WTC11 (cell line): ENCODE results near the gene TNIP1. TPM values are rescaled to one million over a fixed set of nuclear protein-coding genes. Genes with fewer than 3 reads are reported as not detected.

Experiments
- ATAC-seq: fragments of 200-7000 bp; cut with Tn5 transposase; 2 replicates; pipeline ENCODE4 v1.10.0; 2021; ENCODE audit warnings: mild to moderate bottlenecking, moderate library complexity
- CTCF ChIA-PET: fragments of 300-600 bp; sonication (Branson Sonifier 250); formaldehyde crosslinking; loops from one replicate; lab custom pipeline; 2021; ENCODE audit warnings: antibody characterized with exemption; lab: Charles Lee
- POLR2A ChIA-PET: fragments of 350-600 bp; sonication (Branson Sonifier 250); formaldehyde crosslinking; loops from one replicate; lab custom pipeline; 2021; ENCODE audit warnings: antibody characterized with exemption; lab: Charles Lee
- DNase-seq: peaks from one replicate; pipeline ENCODE4 v3.0.0; 2021; ENCODE audit warnings: low spot score
- H3K27ac Mint-ChIP-seq: 2 replicates; pipeline ENCODE4 v1.8.0; 2021; ENCODE audit warnings: mixed read lengths
- H3K27me3 Mint-ChIP-seq: 2 replicates; pipeline ENCODE4 v1.8.0; 2021; ENCODE audit warnings: low read depth, mild to moderate bottlenecking, moderate library complexity, mixed read lengths
- H3K36me3 Mint-ChIP-seq: 2 replicates; pipeline ENCODE4 v1.8.0; 2021; ENCODE audit warnings: mixed read lengths
- H3K4me1 Mint-ChIP-seq: 2 replicates; pipeline ENCODE4 v1.8.0; 2022; ENCODE audit warnings: mixed read lengths
- H3K4me3 Mint-ChIP-seq: 2 replicates; pipeline ENCODE4 v1.8.0; 2021; ENCODE audit warnings: mild to moderate bottlenecking, moderate library complexity, mixed read lengths
- H3K9me3 Mint-ChIP-seq: 2 replicates; pipeline ENCODE4 v1.8.0; 2021; ENCODE audit warnings: mixed read lengths
- ATF1 ChIP-seq: sonication (generic); formaldehyde crosslinking; IDR thresholded peaks from 2 replicates; pipeline ENCODE4 v1.8.1; 2023; ENCODE audit warnings: mild to moderate bottlenecking, moderate library complexity, missing genetic modification reagents
- ELF4 ChIP-seq: sonication (generic); formaldehyde crosslinking; IDR thresholded peaks from 2 replicates; pipeline ENCODE4 v1.8.1; 2022; ENCODE audit warnings: low read depth, mild to moderate bottlenecking, moderate library complexity, missing genetic modification reagents
- EMX1 ChIP-seq: fragments of 250-450 bp; sonication (Bioruptor Pico); IDR thresholded peaks from 2 replicates; pipeline ENCODE4 v1.8.0; 2021; ENCODE audit warnings: mild to moderate bottlenecking
- ESRRA ChIP-seq: sonication (generic); formaldehyde crosslinking; IDR thresholded peaks from 2 replicates; pipeline ENCODE4 v1.8.1; 2022; ENCODE audit warnings: mild to moderate bottlenecking, missing genetic modification reagents, borderline replicate concordance
- FOXK1 ChIP-seq: sonication (generic); formaldehyde crosslinking; IDR thresholded peaks from 2 replicates; pipeline ENCODE4 v1.8.0; 2022; ENCODE audit warnings: mild to moderate bottlenecking, moderate library complexity, missing genetic modification reagents
- FOXP1 ChIP-seq: sonication (generic); formaldehyde crosslinking; IDR thresholded peaks from 2 replicates; pipeline ENCODE4 v1.8.0; 2022; ENCODE audit warnings: missing genetic modification reagents, mild to moderate bottlenecking, moderate library complexity, borderline replicate concordance
- GABPB1 ChIP-seq: sonication (generic); formaldehyde crosslinking; IDR thresholded peaks from 2 replicates; pipeline ENCODE4 v1.8.1; 2023; ENCODE audit warnings: mild to moderate bottlenecking, missing genetic modification reagents
- JUN ChIP-seq: sonication (generic); formaldehyde crosslinking; IDR thresholded peaks from 2 replicates; pipeline ENCODE4 v1.8.0; 2023; ENCODE audit warnings: mild to moderate bottlenecking, missing genetic modification reagents
- NFE2L1 ChIP-seq: sonication (generic); formaldehyde crosslinking; IDR thresholded peaks from 2 replicates; pipeline ENCODE4 v1.8.1; 2023; ENCODE audit warnings: missing genetic modification reagents
- NR3C1 ChIP-seq: sonication (generic); formaldehyde crosslinking; conservative IDR thresholded peaks from 2 replicates; pipeline ENCODE4 v1.8.1; 2023; ENCODE audit warnings: low read depth, mild to moderate bottlenecking, missing genetic modification reagents
- OVOL2 ChIP-seq: fragments of 250-450 bp; sonication (Bioruptor Pico); IDR thresholded peaks from 2 replicates; pipeline ENCODE4 v1.9.0; 2021; ENCODE audit warnings: mild to moderate bottlenecking, borderline replicate concordance
- SMAD4 ChIP-seq: sonication (generic); formaldehyde crosslinking; IDR thresholded peaks from 2 replicates; pipeline ENCODE4 v1.8.0; 2022; ENCODE audit warnings: mild to moderate bottlenecking, missing genetic modification reagents
- SOX15 ChIP-seq: fragments of 250-450 bp; sonication (Bioruptor Pico); IDR thresholded peaks from 2 replicates; pipeline ENCODE4 v1.9.0; 2021; ENCODE audit warnings: mild to moderate bottlenecking
- SP1 ChIP-seq: sonication (generic); formaldehyde crosslinking; conservative IDR thresholded peaks from 2 replicates; pipeline ENCODE4 v1.8.1; 2022; ENCODE audit warnings: missing genetic modification reagents
- TP53 ChIP-seq: sonication (generic); formaldehyde crosslinking; IDR thresholded peaks from 2 replicates; pipeline ENCODE4 v1.8.1; 2023; ENCODE audit warnings: mild to moderate bottlenecking, missing genetic modification reagents
- ZNF232 ChIP-seq: sonication (generic); formaldehyde crosslinking; IDR thresholded peaks from 2 replicates; pipeline ENCODE4 v1.8.0; 2022; ENCODE audit warnings: mild to moderate bottlenecking, missing genetic modification reagents
- ZNF396 ChIP-seq: fragments of 250-450 bp; sonication (Bioruptor Pico); IDR thresholded peaks from 2 replicates; pipeline ENCODE4 v1.8.0; 2021; ENCODE audit warnings: mild to moderate bottlenecking, moderate library complexity, borderline replicate concordance
- ZNF416 ChIP-seq: fragments of 250-450 bp; sonication (Bioruptor Pico); IDR thresholded peaks from 2 replicates; pipeline ENCODE4 v1.9.0; 2021; ENCODE audit warnings: mild to moderate bottlenecking, inconsistent platforms
- ZNF423 ChIP-seq: fragments of 250-450 bp; sonication (Bioruptor Pico); IDR thresholded peaks from 2 replicates; pipeline ENCODE4 v2.1.2; 2022; ENCODE audit warnings: mild to moderate bottlenecking, moderate library complexity
- total RNA-seq: library from RNA; stranded (reverse); gene quantifications from 3 replicates; pipeline ENCODE4 v1.2.3, GENCODE V29; 2021
- TF ChIP-seq, protein P1 (sequence below): fragments of 200-600 bp; IDR thresholded peaks from 2 replicates; pipeline ENCODE4 v1.8.0; 2022; ENCODE audit warnings: antibody characterized with exemption
- TF ChIP-seq, protein P2 (sequence below): fragments of 250-450 bp; sonication (Bioruptor Pico); conservative IDR thresholded peaks from 2 replicates; pipeline ENCODE4 v1.9.0; 2021; ENCODE audit warnings: mild to moderate bottlenecking
- TF ChIP-seq, protein P3 (sequence below): sonication (generic); formaldehyde crosslinking; IDR thresholded peaks from 2 replicates; pipeline ENCODE4 v1.8.0; 2023; ENCODE audit warnings: missing genetic modification reagents
- TF ChIP-seq, protein P4 (sequence below): fragments of 250-450 bp; sonication (Bioruptor Pico); IDR thresholded peaks from 2 replicates; pipeline ENCODE4 v1.9.0; 2021; ENCODE audit warnings: mild to moderate bottlenecking
- TF ChIP-seq, protein P5 (sequence below): sonication (generic); formaldehyde crosslinking; IDR thresholded peaks from 2 replicates; pipeline ENCODE4 v1.8.1; 2022; ENCODE audit warnings: low read depth, missing genetic modification reagents, borderline replicate concordance
- TF ChIP-seq, protein P6 (sequence below): sonication (generic); formaldehyde crosslinking; IDR thresholded peaks from 2 replicates; pipeline ENCODE4 v1.8.1; 2023; ENCODE audit warnings: mild to moderate bottlenecking, missing genetic modification reagents

The TNIP1 gene
- total RNA-seq, 1 experiment from 2014 or later, result 41.1 TPM

DNA sequence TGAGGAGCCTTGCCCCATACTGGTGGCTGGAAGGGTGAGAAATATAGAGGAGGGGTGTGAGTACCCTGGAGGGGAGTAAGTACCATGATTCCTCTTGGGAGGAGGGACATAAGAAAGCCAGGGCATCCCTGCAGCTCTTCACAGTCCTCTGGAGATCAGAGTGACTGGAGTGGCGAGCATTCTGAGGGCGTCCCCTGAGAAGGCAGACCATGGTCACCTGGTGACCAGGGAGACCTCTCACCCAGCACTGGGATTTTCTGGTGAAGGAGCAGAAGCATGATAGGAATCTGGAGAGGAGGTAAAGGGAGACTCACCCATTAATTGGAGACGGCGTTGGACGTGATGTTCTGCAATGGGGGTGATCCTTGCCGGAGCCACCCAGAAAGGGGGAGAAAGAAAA, 88.1 kb downstream of the TNIP1 start:
- no peak for ATAC-seq
- POLR2A ChIA-PET, result no interaction called here

DNA sequence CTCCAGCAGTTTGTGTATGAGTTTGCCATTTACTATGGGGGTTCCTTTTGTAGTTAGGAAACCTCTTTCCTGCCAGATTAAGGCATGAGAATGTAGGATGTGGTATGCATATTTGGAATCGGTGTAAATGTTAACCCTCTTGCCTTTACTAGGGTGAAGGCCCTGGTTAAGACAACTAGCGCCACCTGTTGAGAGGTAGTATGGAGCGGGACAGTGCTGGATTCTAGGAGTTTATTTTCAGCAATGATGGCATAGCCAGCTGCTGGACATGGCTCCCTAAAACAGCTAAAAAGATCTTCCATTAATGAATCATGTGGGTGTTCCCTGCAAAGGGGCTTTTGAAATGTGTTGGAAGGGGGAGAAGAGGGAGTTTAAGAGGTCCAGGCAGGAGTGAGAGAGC, 91.1 kb downstream of the TNIP1 start:
- TF ChIP-seq, protein P1, sequence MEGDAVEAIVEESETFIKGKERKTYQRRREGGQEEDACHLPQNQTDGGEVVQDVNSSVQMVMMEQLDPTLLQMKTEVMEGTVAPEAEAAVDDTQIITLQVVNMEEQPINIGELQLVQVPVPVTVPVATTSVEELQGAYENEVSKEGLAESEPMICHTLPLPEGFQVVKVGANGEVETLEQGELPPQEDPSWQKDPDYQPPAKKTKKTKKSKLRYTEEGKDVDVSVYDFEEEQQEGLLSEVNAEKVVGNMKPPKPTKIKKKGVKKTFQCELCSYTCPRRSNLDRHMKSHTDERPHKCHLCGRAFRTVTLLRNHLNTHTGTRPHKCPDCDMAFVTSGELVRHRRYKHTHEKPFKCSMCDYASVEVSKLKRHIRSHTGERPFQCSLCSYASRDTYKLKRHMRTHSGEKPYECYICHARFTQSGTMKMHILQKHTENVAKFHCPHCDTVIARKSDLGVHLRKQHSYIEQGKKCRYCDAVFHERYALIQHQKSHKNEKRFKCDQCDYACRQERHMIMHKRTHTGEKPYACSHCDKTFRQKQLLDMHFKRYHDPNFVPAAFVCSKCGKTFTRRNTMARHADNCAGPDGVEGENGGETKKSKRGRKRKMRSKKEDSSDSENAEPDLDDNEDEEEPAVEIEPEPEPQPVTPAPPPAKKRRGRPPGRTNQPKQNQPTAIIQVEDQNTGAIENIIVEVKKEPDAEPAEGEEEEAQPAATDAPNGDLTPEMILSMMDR, result peak; percentile 17; the same call in 1 of the 2 replicates
- TF ChIP-seq SMAD4 (CRISPR knock-in tag) (no peak), ZNF416 (no peak)
- Mint-ChIP-seq H3K9me3 (peaks cover 36% of the 10 kb centered on the region), H3K4me1 (no peaks in the 10 kb centered on the region)

More for the DNA sequence above, 88.1 kb downstream of the TNIP1 start:
- no peak for DNase-seq
- Mint-ChIP-seq H3K36me3 (peaks cover 11% of the 10 kb centered on the region), H3K4me1 (peaks cover 6% of the 10 kb centered on the region; the same call in 1 of the 2 replicates), H3K9me3 (peaks cover 42% of the 10 kb centered on the region), H3K27me3 (peaks cover 9% of the 10 kb centered on the region), H3K4me3 (no peak overlapping the region)
- TF ChIP-seq, protein P2, sequence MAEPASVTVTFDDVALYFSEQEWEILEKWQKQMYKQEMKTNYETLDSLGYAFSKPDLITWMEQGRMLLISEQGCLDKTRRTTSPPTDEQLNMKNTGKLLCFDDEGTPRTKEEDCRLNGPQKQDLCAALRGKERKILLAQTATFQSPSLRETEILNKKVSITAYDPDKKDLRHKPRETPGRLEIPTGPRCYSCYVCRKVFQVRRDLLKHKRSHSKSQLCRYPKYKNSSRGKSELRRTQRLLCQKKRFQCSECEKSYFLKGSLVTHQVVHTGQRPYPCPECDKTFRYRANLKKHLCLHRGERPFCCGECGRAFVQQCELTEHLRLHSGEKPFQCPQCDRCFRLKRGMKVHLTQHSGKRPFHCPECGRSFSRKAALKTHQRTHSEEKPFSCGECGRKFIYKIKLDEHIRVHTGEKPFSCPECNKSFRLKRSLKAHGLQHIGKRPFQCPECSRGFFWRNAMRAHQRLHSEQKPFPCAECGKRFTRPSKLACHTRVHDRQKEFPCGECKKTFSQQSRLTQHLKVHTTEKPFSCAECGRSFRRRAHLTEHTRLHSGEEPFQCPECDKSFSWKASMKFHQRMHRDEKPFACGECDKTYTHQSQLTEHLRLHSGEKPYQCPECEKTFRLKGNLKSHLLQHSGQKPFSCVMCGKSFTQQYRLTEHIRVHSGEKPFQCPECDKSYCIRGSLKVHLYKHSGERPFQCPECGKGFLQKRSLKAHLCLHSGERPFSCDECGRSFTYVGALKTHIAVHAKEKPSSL (CRISPR knock-in tag), result no peak
- TF ChIP-seq, protein P3, sequence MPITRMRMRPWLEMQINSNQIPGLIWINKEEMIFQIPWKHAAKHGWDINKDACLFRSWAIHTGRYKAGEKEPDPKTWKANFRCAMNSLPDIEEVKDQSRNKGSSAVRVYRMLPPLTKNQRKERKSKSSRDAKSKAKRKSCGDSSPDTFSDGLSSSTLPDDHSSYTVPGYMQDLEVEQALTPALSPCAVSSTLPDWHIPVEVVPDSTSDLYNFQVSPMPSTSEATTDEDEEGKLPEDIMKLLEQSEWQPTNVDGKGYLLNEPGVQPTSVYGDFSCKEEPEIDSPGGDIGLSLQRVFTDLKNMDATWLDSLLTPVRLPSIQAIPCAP (CRISPR knock-in tag), result no peak
- TF ChIP-seq ELF4 (no peak), SOX15 (CRISPR knock-in tag) (no peak), ZNF416 (no peak), ATF1 (CRISPR knock-in tag) (no peak), NFE2L1 (CRISPR knock-in tag) (no peak), FOXP1 (no peak), GABPB1 (CRISPR knock-in tag) (no peak), ZNF396 (CRISPR knock-in tag) (no peak), SP1 (CRISPR knock-in tag) (no peak), ZNF232 (CRISPR knock-in tag) (no peak), FOXK1 (CRISPR knock-in tag) (no peak), EMX1 (CRISPR knock-in tag) (no peak), NR3C1 (CRISPR knock-in tag) (no peak), JUN (no peak), ESRRA (CRISPR knock-in tag) (no peak), TP53 (CRISPR knock-in tag) (no peak)
- TF ChIP-seq, protein P4, sequence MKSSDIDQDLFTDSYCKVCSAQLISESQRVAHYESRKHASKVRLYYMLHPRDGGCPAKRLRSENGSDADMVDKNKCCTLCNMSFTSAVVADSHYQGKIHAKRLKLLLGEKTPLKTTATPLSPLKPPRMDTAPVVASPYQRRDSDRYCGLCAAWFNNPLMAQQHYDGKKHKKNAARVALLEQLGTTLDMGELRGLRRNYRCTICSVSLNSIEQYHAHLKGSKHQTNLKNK (CRISPR knock-in tag), result no peak
- TF ChIP-seq, all 79 proteins: peak for 0
- CTCF ChIA-PET, result no interaction called here
- no peak overlapping the region for H3K27ac Mint-ChIP-seq

DNA sequence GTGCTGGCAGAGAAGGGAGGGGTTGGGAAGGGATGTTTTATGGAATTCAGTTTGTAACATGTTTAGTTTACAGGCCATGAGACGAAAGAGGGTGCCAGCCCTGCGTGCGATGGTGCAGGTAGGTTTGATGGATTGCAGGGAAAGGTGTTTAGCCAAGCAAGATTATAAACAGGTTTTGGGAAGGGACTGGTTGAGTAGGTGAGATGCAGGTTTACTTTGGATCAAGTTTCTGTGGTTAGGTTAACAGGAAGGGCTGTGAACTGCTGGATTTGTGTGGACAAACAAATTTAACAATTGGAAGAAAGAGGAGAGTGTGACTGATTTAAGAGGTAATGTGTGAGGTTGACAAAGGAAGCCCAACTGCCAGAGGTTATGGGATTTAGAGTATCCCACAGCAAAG, 93.1 kb downstream of the TNIP1 start:
- DNase-seq (no peak), ATAC-seq (no peak)
- ChIA-PET CTCF (no interaction called here), POLR2A (no interaction called here)
- Mint-ChIP-seq H3K4me1 (no peaks in the 10 kb centered on the region), H3K4me3 (no peak overlapping the region), H3K36me3 (no peaks in the 10 kb centered on the region; the same call in 1 of the 2 replicates), H3K27ac (no peak overlapping the region), H3K9me3 (peaks cover 28% of the 10 kb centered on the region), H3K27me3 (peaks cover 11% of the 10 kb centered on the region)
- TF ChIP-seq ESRRA (CRISPR knock-in tag) (no peak), ZNF396 (CRISPR knock-in tag) (no peak), ELF4 (no peak), NFE2L1 (CRISPR knock-in tag) (no peak), TP53 (CRISPR knock-in tag) (no peak), OVOL2 (CRISPR knock-in tag) (no peak), ZNF423 (CRISPR knock-in tag) (no peak)
- TF ChIP-seq, protein P5, sequence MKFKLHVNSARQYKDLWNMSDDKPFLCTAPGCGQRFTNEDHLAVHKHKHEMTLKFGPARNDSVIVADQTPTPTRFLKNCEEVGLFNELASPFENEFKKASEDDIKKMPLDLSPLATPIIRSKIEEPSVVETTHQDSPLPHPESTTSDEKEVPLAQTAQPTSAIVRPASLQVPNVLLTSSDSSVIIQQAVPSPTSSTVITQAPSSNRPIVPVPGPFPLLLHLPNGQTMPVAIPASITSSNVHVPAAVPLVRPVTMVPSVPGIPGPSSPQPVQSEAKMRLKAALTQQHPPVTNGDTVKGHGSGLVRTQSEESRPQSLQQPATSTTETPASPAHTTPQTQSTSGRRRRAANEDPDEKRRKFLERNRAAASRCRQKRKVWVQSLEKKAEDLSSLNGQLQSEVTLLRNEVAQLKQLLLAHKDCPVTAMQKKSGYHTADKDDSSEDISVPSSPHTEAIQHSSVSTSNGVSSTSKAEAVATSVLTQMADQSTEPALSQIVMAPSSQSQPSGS (CRISPR knock-in tag), result no peak
- TF ChIP-seq, protein P6, sequence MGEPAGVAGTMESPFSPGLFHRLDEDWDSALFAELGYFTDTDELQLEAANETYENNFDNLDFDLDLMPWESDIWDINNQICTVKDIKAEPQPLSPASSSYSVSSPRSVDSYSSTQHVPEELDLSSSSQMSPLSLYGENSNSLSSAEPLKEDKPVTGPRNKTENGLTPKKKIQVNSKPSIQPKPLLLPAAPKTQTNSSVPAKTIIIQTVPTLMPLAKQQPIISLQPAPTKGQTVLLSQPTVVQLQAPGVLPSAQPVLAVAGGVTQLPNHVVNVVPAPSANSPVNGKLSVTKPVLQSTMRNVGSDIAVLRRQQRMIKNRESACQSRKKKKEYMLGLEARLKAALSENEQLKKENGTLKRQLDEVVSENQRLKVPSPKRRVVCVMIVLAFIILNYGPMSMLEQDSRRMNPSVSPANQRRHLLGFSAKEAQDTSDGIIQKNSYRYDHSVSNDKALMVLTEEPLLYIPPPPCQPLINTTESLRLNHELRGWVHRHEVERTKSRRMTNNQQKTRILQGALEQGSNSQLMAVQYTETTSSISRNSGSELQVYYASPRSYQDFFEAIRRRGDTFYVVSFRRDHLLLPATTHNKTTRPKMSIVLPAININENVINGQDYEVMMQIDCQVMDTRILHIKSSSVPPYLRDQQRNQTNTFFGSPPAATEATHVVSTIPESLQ (CRISPR knock-in tag), result no peak

More for the DNA sequence above, 91.1 kb downstream of the TNIP1 start:
- CTCF ChIA-PET, result interaction anchor here (0.7 to 1.9 kb wide), 16 partner anchors 8 to 534 kb away, joined by 3 to 12 read pairs (median 4); partner anchors contain the start of gene SMIM3
- Mint-ChIP-seq H3K4me3 (no peak overlapping the region), H3K27me3 (peaks cover 9% of the 10 kb centered on the region), H3K27ac (no peak overlapping the region), H3K36me3 (peaks cover 11% of the 10 kb centered on the region)
- ATAC-seq (peak; percentile 96), DNase-seq (peak; percentile 63)
- POLR2A ChIA-PET, result no interaction called here
